GM12872 (cell line): ENCODE results near the gene RAP1GDS1.

Experiments used
- TF ChIP-seq, protein P1 (sequence below): IDR thresholded peaks from 3 replicates; pipeline ENCODE4 v1.5.1; 2011; ENCODE audit warnings: low read depth, mild to moderate bottlenecking, low read length, moderate library complexity; ENCODE audit not compliant: insufficient read depth

RAP1GDS1 gene

DNA sequence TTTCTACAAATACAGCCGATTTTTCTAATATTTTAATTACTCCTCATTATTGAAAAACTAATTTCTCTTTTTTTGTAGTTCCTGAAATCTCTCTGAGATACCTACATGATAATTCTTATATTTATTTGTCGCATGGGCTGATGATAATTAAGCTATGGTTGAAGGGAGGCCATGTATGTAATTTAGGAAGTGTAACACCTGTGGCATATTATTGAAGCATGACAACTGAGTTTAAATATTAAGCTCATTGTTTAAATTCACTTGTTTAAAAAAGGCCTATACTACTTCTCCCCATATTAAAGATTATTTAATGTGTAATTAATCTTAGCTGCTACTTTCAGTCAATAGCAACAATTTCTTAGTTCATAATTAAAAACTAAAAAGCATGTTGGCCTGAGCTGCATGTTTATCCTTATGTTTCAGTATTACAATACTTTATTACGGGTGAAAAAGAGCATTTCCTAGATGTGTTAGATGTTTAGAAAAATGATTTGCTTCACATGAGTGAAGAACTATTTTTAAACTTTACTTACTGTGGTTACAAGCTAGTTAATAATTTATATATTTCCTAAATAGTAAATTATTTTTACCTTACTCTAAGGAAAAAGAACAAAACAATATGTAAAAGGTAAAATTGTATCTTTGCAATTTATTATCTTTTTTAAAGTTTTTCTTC is 122.4 kb downstream of the RAP1GDS1 start:
- TF ChIP-seq, protein P1, sequence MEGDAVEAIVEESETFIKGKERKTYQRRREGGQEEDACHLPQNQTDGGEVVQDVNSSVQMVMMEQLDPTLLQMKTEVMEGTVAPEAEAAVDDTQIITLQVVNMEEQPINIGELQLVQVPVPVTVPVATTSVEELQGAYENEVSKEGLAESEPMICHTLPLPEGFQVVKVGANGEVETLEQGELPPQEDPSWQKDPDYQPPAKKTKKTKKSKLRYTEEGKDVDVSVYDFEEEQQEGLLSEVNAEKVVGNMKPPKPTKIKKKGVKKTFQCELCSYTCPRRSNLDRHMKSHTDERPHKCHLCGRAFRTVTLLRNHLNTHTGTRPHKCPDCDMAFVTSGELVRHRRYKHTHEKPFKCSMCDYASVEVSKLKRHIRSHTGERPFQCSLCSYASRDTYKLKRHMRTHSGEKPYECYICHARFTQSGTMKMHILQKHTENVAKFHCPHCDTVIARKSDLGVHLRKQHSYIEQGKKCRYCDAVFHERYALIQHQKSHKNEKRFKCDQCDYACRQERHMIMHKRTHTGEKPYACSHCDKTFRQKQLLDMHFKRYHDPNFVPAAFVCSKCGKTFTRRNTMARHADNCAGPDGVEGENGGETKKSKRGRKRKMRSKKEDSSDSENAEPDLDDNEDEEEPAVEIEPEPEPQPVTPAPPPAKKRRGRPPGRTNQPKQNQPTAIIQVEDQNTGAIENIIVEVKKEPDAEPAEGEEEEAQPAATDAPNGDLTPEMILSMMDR: no peak

- TF ChIP-seq, protein P1: no peak
These were observed 124.6 kb downstream of the RAP1GDS1 start for GRCh38 chr4:98385831-98386230.

DNA sequence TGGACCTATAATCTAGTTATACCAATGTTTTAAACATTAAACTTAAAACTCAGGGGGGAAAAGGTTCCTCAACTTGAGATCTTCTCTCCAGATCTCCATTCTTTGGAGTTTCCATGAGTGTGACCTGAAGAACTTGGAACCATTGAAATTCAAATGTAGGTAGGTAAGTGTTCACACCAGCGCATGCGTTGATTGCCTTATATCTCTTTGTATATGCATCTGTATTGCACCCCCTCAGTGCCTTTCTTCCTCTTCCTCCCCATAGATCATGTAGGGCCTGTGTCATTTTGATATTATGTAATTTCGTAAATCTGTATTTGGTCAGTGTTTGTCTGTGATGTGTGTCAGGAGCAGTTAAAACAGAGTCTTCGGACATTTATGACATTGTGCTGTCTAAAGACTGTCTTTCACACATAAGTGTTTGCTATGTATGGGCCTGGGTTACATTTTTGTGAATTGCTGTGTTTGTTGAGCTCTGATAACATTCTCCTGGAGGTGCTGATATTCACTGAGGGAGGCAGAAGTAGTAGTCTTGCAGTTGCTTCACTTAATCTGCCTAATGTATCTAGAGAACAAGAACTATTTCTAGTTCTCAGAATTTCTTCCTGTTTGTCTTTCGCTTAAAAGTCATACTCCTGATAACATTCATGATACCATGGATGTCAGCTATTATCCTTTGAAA is 126.3 kb downstream of the RAP1GDS1 start:
- TF ChIP-seq, protein P1: no peak

DNA sequence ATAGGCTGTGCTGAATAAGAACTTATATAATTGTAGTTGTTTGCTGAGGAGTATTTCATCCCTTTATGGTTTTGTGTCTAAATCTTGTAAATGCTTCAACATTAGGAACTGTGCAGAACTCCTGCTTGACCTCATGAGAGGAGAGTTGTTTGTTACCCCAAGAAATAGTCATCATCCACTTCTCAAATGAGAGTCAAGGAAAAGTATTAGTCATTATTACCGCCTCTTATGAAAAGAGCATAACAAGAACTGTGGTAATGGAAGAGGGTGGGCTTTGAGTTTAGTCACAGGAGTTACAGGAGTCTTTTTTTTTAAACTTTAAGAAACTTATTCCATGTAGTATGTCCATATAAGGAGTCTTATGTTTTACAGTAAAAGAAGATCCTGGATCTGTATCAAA is 132.9 kb downstream of the RAP1GDS1 start:
- TF ChIP-seq, protein P1: no peak

DNA sequence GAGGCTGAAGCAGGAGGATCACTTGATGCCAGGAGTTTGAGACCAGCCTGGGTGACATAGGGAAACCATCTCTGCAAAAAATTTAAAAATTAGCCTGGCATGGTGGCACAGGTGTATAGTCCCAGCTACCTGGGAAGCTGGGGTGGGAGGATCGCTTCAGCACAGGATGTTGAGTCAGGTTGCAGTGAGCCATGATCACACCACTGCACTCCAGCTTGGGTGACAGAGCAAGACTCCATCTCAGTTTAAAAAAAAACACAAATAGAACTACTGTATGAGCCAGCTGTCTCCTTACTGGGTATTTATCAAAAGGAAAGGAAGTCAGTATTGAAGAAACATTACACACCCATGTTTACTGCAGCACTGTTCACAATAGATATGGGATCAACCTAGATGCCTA is 138.7 kb downstream of the RAP1GDS1 start:
- TF ChIP-seq, protein P1: no peak

- TF ChIP-seq, protein P1: no peak
These were observed 145.6 kb downstream of the RAP1GDS1 start for GRCh38 chr4:98406819-98407218.

DNA sequence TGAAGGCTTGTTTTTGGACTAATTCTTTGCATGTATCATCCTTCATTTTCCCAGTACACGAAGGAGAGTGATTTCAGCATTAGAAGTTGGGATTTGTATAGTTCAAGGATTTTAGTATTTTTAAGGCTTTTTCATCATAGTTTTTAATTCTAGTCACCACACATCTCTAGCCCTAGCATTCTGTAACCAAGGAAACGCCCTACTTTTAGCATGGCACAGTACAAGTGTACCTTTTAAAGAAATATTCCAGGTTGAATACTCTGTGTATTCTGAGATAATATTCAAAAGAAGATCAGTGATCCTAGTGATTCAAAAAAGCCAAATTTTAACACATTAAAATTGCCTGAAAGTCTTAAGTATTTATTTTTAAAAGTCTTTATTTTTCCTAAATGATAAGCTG is 150.5 kb downstream of the RAP1GDS1 start:
- TF ChIP-seq, protein P1: no peak
